OCI-LY3 (cell line): ENCODE data around the gene NPHP1.
"Not testable (repeated sequence)": the region's sequence is repeated elsewhere in the genome, so short reads cannot be mapped to it uniquely, and the experiment has no call there.

Experiments used
- EZH2phosphoT487 ChIP-seq: fragments of 200-600 bp; shearing (Covaris generic); IDR thresholded peaks from 2 replicates; pipeline ENCODE4 v1.6.1; 2018; ENCODE audit warnings: antibody characterized with exemption, mixed run types, low read depth
- TF ChIP-seq, protein P1 (sequence below): fragments of 200-600, 300-600 bp; sonication (generic); IDR thresholded peaks from 2 replicates; pipeline ENCODE4 v1.5.1; 2014; ENCODE audit warnings: antibody characterized with exemption, low read length, low read depth

DNA sequence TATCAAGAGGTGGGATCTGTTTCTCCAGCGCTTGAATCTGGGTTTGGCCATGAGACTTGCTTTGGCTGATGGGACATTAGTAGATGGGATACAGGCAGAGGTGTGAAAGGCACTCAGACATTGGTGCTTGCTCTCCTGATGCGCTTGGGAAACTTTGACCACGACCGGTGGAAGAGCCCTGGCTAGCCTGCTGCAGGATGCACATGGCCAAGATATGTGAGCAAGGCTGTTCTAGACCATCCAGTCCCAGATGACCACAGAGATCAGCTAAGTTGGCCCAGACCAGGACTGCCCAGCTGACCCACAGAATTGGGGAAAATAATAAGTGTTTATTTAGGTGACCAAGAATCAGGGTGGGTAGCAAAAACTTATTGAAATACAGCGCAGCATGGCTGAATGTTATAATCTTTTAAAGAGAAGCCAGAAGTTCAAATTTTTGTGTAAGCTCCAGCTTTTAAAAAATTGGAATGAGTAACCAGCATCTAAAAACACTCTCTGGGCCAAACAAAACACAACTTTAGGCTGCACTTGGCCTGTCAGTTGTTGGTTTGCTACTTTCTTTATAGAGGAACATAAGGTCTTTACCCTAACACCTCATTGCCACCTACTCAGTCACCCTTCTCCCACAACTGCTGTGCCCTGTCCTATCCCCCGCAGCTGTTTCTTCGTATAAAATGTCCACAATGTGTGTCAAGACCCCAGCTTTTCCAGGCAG is 43.4 kb upstream of the NPHP1 start:
- TF ChIP-seq, protein P1, sequence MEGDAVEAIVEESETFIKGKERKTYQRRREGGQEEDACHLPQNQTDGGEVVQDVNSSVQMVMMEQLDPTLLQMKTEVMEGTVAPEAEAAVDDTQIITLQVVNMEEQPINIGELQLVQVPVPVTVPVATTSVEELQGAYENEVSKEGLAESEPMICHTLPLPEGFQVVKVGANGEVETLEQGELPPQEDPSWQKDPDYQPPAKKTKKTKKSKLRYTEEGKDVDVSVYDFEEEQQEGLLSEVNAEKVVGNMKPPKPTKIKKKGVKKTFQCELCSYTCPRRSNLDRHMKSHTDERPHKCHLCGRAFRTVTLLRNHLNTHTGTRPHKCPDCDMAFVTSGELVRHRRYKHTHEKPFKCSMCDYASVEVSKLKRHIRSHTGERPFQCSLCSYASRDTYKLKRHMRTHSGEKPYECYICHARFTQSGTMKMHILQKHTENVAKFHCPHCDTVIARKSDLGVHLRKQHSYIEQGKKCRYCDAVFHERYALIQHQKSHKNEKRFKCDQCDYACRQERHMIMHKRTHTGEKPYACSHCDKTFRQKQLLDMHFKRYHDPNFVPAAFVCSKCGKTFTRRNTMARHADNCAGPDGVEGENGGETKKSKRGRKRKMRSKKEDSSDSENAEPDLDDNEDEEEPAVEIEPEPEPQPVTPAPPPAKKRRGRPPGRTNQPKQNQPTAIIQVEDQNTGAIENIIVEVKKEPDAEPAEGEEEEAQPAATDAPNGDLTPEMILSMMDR, result not testable (repeated sequence)
- TF ChIP-seq EZH2phosphoT487, result not testable (repeated sequence)
